OCI-LY3 (cell line): ENCODE data around the gene WAS.
"Not testable (repeated sequence)": the region's sequence is repeated elsewhere in the genome, so short reads cannot be mapped to it uniquely, and the experiment has no call there.

Source experiments
- H2AFZ ChIP-seq: fragments of 200-600, 300-600 bp; shearing (Covaris generic); 2 replicates; pipeline ENCODE4 v1.6.0; 2014; ENCODE audit warnings: antibody characterized with exemption, low read depth, low read length
- H3K27ac ChIP-seq: fragments of 200-600, 300-600 bp; sonication (generic); 2 replicates; pipeline ENCODE4 v1.5.1; 2014; ENCODE audit warnings: mild to moderate bottlenecking, low read length, moderate library complexity, mixed read lengths
- H3K27me3 ChIP-seq: fragments of 200-600, 300-600 bp; sonication (generic); 2 replicates; pipeline ENCODE4 v1.6.1; 2014; ENCODE audit warnings: low read depth, low read length, mixed read lengths
- H3K36me3 ChIP-seq: fragments of 200-600, 300-600 bp; sonication (generic); replicated peaks from 2 replicates; pipeline ENCODE3; 2014; ENCODE audit warnings: low read depth, low read length, mixed read lengths
- H3K4me1 ChIP-seq: fragments of 300-600, 200-600 bp; sonication (generic); 2 replicates; pipeline ENCODE4 v1.6.1; 2014; ENCODE audit warnings: low read length, mixed read lengths
- H3K4me2 ChIP-seq: fragments of 200-600, 300-600 bp; sonication (generic); 2 replicates; pipeline ENCODE4 v1.6.1; 2014; ENCODE audit warnings: low read length, mixed read lengths
- H3K4me3 ChIP-seq: fragments of 300-600, 200-600 bp; sonication (generic); 2 replicates; pipeline ENCODE4 v1.5.1; 2014; ENCODE audit warnings: antibody characterized with exemption, mild to moderate bottlenecking, low read length, moderate library complexity
- H3K79me2 ChIP-seq: fragments of 300-600, 200-600 bp; shearing (Covaris generic); 2 replicates; pipeline ENCODE4 v1.6.1; 2014; ENCODE audit warnings: mild to moderate bottlenecking, low read length, mixed read lengths
- H3K9ac ChIP-seq: fragments of 300-600, 200-600 bp; shearing (Covaris generic); 2 replicates; pipeline ENCODE4 v1.6.0; 2014; ENCODE audit warnings: mild to moderate bottlenecking, low read length, moderate library complexity
- H3K9me3 ChIP-seq: fragments of 200-600, 300-600 bp; shearing (Covaris generic); 2 replicates; pipeline ENCODE4 v1.6.1; 2014; ENCODE audit warnings: low read length, mixed read lengths; ENCODE audit not compliant: insufficient read depth
- H4K20me1 ChIP-seq: fragments of 200-600, 300-600 bp; sonication (generic); 2 replicates; pipeline ENCODE4 v1.6.1; 2016; ENCODE audit warnings: low read length, mixed read lengths; ENCODE audit not compliant: insufficient read depth
- EZH2phosphoT487 ChIP-seq: fragments of 200-600 bp; shearing (Covaris generic); IDR thresholded peaks from 2 replicates; pipeline ENCODE4 v1.6.1; 2018; ENCODE audit warnings: antibody characterized with exemption, mixed run types, low read depth
- TF ChIP-seq, protein P1 (sequence below): fragments of 200-600, 300-600 bp; sonication (generic); IDR thresholded peaks from 2 replicates; pipeline ENCODE4 v1.5.1; 2014; ENCODE audit warnings: antibody characterized with exemption, low read length, low read depth

WAS gene

DNA sequence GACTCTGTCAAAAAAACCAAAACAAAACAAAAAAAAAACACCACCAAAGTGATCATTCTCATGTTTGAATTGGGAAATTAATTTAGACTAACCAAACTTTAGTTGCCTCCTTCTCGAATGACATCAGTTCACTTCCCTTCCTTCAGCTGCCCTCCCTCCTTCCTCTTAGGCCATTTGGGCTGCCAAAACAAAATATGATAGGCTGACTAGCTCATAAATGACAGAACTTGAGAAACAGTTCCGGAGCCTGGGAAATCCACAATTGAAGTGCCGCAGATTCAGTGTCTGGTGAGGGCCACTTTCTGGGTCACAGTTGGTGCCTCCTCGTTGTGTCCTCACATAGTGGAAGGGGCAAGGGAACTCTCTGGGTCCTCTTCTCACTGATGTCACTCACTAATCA lies 16.1 kb upstream of the WAS start:
- Histone ChIP-seq H4K20me1 (no peaks in the 10 kb centered on the region), H3K27me3 (no peaks in the 10 kb centered on the region), H3K9me3 (no peaks in the 10 kb centered on the region), H2AFZ (no peak overlapping the region), H3K4me2 (no peak overlapping the region), H3K4me3 (no peak overlapping the region), H3K79me2 (no peaks in the 10 kb centered on the region), H3K9ac (no peak overlapping the region), H3K27ac (no peak overlapping the region), H3K36me3 (no peaks in the 10 kb centered on the region), H3K4me1 (peaks cover 7% of the 10 kb centered on the region)
- TF ChIP-seq, protein P1, sequence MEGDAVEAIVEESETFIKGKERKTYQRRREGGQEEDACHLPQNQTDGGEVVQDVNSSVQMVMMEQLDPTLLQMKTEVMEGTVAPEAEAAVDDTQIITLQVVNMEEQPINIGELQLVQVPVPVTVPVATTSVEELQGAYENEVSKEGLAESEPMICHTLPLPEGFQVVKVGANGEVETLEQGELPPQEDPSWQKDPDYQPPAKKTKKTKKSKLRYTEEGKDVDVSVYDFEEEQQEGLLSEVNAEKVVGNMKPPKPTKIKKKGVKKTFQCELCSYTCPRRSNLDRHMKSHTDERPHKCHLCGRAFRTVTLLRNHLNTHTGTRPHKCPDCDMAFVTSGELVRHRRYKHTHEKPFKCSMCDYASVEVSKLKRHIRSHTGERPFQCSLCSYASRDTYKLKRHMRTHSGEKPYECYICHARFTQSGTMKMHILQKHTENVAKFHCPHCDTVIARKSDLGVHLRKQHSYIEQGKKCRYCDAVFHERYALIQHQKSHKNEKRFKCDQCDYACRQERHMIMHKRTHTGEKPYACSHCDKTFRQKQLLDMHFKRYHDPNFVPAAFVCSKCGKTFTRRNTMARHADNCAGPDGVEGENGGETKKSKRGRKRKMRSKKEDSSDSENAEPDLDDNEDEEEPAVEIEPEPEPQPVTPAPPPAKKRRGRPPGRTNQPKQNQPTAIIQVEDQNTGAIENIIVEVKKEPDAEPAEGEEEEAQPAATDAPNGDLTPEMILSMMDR, result no peak
- TF ChIP-seq EZH2phosphoT487, result no peak

DNA sequence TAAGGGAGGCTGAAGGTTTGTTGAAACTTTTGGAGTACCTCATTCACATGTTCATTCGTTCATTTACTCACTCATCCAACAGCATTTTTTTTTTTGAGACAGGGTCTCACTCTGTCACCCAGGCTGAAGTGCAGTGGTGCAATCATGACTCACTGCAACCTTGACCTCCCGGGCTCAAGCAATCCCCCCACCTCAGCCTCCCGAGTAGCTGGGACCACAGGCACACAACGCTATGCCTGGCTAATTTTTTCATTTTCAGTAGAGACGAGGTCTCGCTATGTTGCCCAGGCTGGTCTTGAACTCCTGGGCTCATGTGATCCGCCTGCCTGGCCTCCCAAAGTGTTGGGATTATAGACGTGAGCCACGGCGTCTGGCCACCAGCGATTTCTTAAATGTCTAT lies 15.4 kb upstream of the WAS start:
- H3K9me3 ChIP-seq, H3K27me3 ChIP-seq, H4K20me1 ChIP-seq, H3K4me2 ChIP-seq, H3K4me3 ChIP-seq, H3K4me1 ChIP-seq, H3K9ac ChIP-seq, H3K36me3 ChIP-seq, H2AFZ ChIP-seq, H3K79me2 ChIP-seq, H3K27ac ChIP-seq: not testable (repeated sequence)

DNA sequence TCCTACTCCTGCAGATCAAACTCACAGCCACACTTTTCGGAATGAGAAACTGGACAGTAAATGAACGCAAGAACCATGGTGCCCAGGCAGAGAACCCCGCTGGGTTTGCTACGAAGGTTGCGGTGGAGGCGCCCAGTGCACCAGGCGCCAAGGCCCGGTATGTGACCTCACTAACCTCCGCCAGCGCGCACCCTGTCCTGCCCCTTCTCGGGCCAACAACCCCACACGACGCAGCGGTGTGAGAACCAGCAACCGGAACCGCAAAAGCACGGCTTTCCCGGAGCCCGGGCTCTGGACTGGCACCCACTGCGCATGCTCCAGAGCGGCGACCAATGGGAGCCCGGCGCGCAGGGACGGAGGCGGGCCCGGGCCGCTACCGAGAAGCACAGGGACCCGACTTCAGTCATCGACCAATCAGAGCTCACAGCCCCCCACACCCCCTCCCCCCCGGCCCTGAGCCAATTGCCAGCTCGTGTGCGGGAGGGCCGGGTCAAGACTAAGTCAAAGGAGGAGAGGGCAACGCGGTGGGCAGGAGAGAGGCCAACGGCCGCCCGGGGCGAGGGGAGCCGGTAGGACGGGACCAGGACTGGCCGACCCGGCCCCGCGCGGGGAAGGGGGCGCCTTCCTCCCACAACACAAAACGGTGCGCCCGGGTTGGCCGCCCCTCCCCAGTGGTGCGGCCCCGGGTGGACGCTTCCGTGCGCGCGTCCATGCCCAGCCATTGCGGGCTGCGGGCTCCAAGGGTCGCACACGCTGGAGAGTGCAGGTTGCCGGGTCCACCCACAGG lies 7.3 kb upstream of the WAS start:
- Histone ChIP-seq H2AFZ (peak overlapping the region; percentile 87), H3K4me2 (peak overlapping the region; percentile 95), H3K9me3 (no peaks in the 10 kb centered on the region), H3K4me3 (peak overlapping the region; percentile 100), H3K79me2 (peaks cover 25% of the 10 kb centered on the region), H3K27me3 (no peaks in the 10 kb centered on the region), H4K20me1 (no peaks in the 10 kb centered on the region), H3K36me3 (no peaks in the 10 kb centered on the region), H3K9ac (peak overlapping the region; percentile 98), H3K27ac (peak overlapping the region; percentile 49), H3K4me1 (peaks cover 19% of the 10 kb centered on the region; the same call in 1 of the 2 replicates)
- TF ChIP-seq, protein P1, result no peak
- TF ChIP-seq EZH2phosphoT487, result no peak

DNA sequence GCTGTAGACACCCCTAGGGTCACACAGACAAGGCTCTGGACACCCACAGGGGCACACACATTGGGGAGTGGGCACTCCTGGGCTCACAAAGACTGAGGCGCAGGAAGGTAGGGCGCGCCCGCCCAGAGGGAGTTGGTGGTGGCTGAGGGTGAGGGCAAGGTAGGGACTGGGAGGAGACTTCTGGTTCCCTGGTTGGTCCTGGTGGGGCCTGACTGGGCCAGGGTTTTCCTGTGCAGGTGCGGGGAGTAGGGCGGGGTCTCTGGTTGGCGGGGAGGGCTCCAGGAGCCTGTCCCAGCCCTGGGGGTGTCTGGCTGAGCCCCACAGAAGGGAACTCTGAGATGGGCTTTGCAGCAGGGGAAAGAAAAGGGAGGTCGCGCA lies 6.7 kb upstream of the WAS start:
- Histone ChIP-seq H3K79me2 (peaks cover 25% of the 10 kb centered on the region), H3K27me3 (no peaks in the 10 kb centered on the region), H3K9ac (peak overlapping the region; percentile 98), H3K27ac (peak overlapping the region; percentile 49), H3K36me3 (no peaks in the 10 kb centered on the region), H2AFZ (peak overlapping the region; percentile 87), H3K4me1 (peaks cover 19% of the 10 kb centered on the region; the same call in 1 of the 2 replicates), H3K4me3 (peak overlapping the region; percentile 100), H4K20me1 (no peaks in the 10 kb centered on the region), H3K9me3 (no peaks in the 10 kb centered on the region), H3K4me2 (peak overlapping the region; percentile 80)
- no peak for TF ChIP-seq EZH2phosphoT487
- TF ChIP-seq, protein P1, result no peak
